AG09319 (cell line): Measurements from ENCODE around the gene DNAJC30.

ENCODE experiments used
- DNase-seq: peaks from one replicate; pipeline ENCODE4 v3.0.0-alpha.2; 2010; ENCODE audit warnings: low read depth; ENCODE audit errors: extremely low read depth
- CTCF ChIP-seq: IDR thresholded peaks from 2 replicates; pipeline ENCODE4 v1.5.1; 2011; ENCODE audit warnings: low read depth, mild to moderate bottlenecking, inconsistent platforms, low read length, moderate library complexity

Gene DNAJC30

GRCh38 chr7:73706126-73707044, 23.1 kb upstream of the DNAJC30 start:
- TF ChIP-seq CTCF: no peak
- DNase-seq: no peak

GRCh38 chr7:73705551-73705920, 22.3 kb upstream of the DNAJC30 start:
- DNase-seq: no peak
- TF ChIP-seq CTCF: no peak

- DNase-seq: no peak
- no peak for TF ChIP-seq CTCF
These were observed 21.6 kb upstream of the DNAJC30 start for GRCh38 chr7:73704640-73705550.

GRCh38 chr7:73703757-73704639, 20.7 kb upstream of the DNAJC30 start:
- TF ChIP-seq CTCF: no peak
- no peak for DNase-seq

- no peak for TF ChIP-seq CTCF
- no peak for DNase-seq
These were observed 20.0 kb upstream of the DNAJC30 start for GRCh38 chr7:73703225-73703624.

GRCh38 chr7:73702665-73703064, 19.4 kb upstream of the DNAJC30 start:
- DNase-seq: no peak
- no peak for TF ChIP-seq CTCF
